Lower lobe of right lung (tissue), 2 donors: ENCODE results near the gene PFKM. TPM values are rescaled to one million over a fixed set of nuclear protein-coding genes. Genes with fewer than 3 reads are reported as not detected.
"Not testable (repeated sequence)": the region's sequence is repeated elsewhere in the genome, so short reads cannot be mapped to it uniquely, and the experiment has no call there.

Experiments
- ATAC-seq, 2 donors: fragments of 200-7000 bp; cut with Tn5 transposase; one replicate each; pipeline ENCODE4 v1.9.1; 2020 to 2022; ENCODE audit warnings: mild to moderate bottlenecking in 2 of 2, moderate library complexity in 2 of 2
- DNase-seq: peaks from one replicate; pipeline ENCODE4 v3.0.0-alpha.2; 2020
- H3K27ac ChIP-seq: fragments of 200-600 bp; one replicate; pipeline ENCODE4 v1.8.0; 2022
- H3K27me3 ChIP-seq: fragments of 200-600 bp; one replicate; pipeline ENCODE4 v1.8.0; 2022; ENCODE audit warnings: low read depth
- H3K36me3 ChIP-seq: fragments of 200-600 bp; one replicate; pipeline ENCODE4 v1.8.0; 2022; ENCODE audit warnings: mild to moderate bottlenecking
- H3K4me1 ChIP-seq: fragments of 200-600 bp; one replicate; pipeline ENCODE4 v1.8.0; 2022
- H3K4me3 ChIP-seq: fragments of 200-600 bp; one replicate; pipeline ENCODE4 v1.8.0; 2022; ENCODE audit warnings: mild to moderate bottlenecking
- H3K9me3 ChIP-seq: fragments of 200-600 bp; one replicate; pipeline ENCODE4 v1.8.0; 2022
- CTCF ChIP-seq: fragments of 200-600 bp; IDR thresholded peaks from one replicate; pipeline ENCODE4 v1.8.0; 2022; ENCODE audit warnings: antibody characterized with exemption, mild to moderate bottlenecking
- intact Hi-C: fragments of 100-400 bp; cut with DNase I; formaldehyde crosslinking; loops from one replicate; pipeline ENCODE4 v1.11.0; 2022
- total RNA-seq: library from RNA; stranded (reverse); fragmentation: NEBNext Ultra II Directional; extraction: Animal tissue kit (Norgen Biotek cat#: 25700); gene quantifications from one replicate; pipeline ENCODE4 v1.2.1, GENCODE V29; 2021
- donor health status: DM: no; HTN: yes; CAD: no; lungs with severe emphysema.

Gene PFKM
- total RNA-seq, 1 donor from 2014 or later, result 39.1 TPM

- Histone ChIP-seq H3K9me3 (no peaks in the 10 kb centered on the region), H3K27ac (no peak overlapping the region), H3K4me1 (no peaks in the 10 kb centered on the region), H3K36me3 (peaks cover 40% of the 10 kb centered on the region), H3K27me3 (no peaks in the 10 kb centered on the region), H3K4me3 (no peak overlapping the region)
- no peak for ATAC-seq
- intact Hi-C loops, result no loop called here
- DNase-seq, result no peak
- no peak for TF ChIP-seq CTCF
Measured at GRCh38 chr12:48123169-48123568, 4.0 kb downstream of the PFKM start.

GRCh38 chr12:48125542-48125941, 6.4 kb downstream of the PFKM start:
- H3K9me3 ChIP-seq, H3K27ac ChIP-seq, H3K4me3 ChIP-seq, DNase-seq, intact Hi-C loops, H3K4me1 ChIP-seq, H3K27me3 ChIP-seq, ATAC-seq: not testable (repeated sequence)
- peaks cover 54% of the 10 kb centered on the region for H3K36me3 ChIP-seq

GRCh38 chr12:48125985-48126384, 6.8 kb downstream of the PFKM start:
- no peaks in the 10 kb centered on the region for H3K4me1 ChIP-seq
- no peaks in the 10 kb centered on the region for H3K27me3 ChIP-seq
- DNase-seq (no peak), ATAC-seq (no peak)
- no peak for TF ChIP-seq CTCF
- intact Hi-C loops, result no loop called here
- no peak overlapping the region for H3K27ac ChIP-seq
- H3K4me3 ChIP-seq, result no peak overlapping the region
- H3K9me3 ChIP-seq, result no peaks in the 10 kb centered on the region
- H3K36me3 ChIP-seq, result peaks cover 59% of the 10 kb centered on the region

- peaks cover 70% of the 10 kb centered on the region for H3K36me3 ChIP-seq
- ATAC-seq (no peak), DNase-seq (no peak)
- intact Hi-C loops, result no loop called here
- no peak overlapping the region for H3K27ac ChIP-seq
- TF ChIP-seq CTCF, result no peak
- H3K4me1 ChIP-seq, result no peaks in the 10 kb centered on the region
- no peaks in the 10 kb centered on the region for H3K27me3 ChIP-seq
- no peaks in the 10 kb centered on the region for H3K9me3 ChIP-seq
- no peak overlapping the region for H3K4me3 ChIP-seq
Measured at GRCh38 chr12:48126953-48127630, 7.9 kb downstream of the PFKM start.

- Histone ChIP-seq H3K4me1 (no peaks in the 10 kb centered on the region), H3K9me3 (no peaks in the 10 kb centered on the region), H3K27ac (no peak overlapping the region), H3K27me3 (no peaks in the 10 kb centered on the region), H3K36me3 (peaks cover 74% of the 10 kb centered on the region), H3K4me3 (no peak overlapping the region)
- DNase-seq (no peak), ATAC-seq (no peak)
- intact Hi-C loops, result no loop called here
- TF ChIP-seq CTCF, result no peak
Measured at GRCh38 chr12:48128800-48129199, 9.6 kb downstream of the PFKM start.

- intact Hi-C loops, result no loop called here
- DNase-seq (no peak), ATAC-seq (no peak)
- H3K4me3 ChIP-seq, result no peak overlapping the region
- no peaks in the 10 kb centered on the region for H3K9me3 ChIP-seq
- H3K36me3 ChIP-seq, result peaks cover 76% of the 10 kb centered on the region
- H3K27me3 ChIP-seq, result no peaks in the 10 kb centered on the region
- TF ChIP-seq CTCF, result no peak
- H3K27ac ChIP-seq, result no peak overlapping the region
- no peaks in the 10 kb centered on the region for H3K4me1 ChIP-seq
Measured at GRCh38 chr12:48129376-48129775, 10.2 kb downstream of the PFKM start.
